Activated CD4-positive, alpha-beta T cell treated with anti-CD3 and anti-CD28 coated beads for 36 hours (primary cell): ENCODE measurements around the gene MARK4. TPM values are rescaled to one million over a fixed set of nuclear protein-coding genes. Genes with fewer than 3 reads are reported as not detected.
"Not testable (repeated sequence)": the region's sequence is repeated elsewhere in the genome, so short reads cannot be mapped to it uniquely, and the experiment has no call there.

ENCODE experiments used
- ATAC-seq: fragments of 200-7000 bp; cut with Tn5 transposase; one replicate; pipeline ENCODE4 v1.10.0; 2021; ENCODE audit warnings: mild to moderate bottlenecking, moderate library complexity
- CTCF ChIA-PET: fragments of 350-600 bp; sonication (Branson Sonifier 250); formaldehyde crosslinking; loops from one replicate; lab custom pipeline; 2021; ENCODE audit warnings: antibody characterized with exemption; lab: Charles Lee
- POLR2A ChIA-PET: fragments of 350-600 bp; sonication (Branson Sonifier 250); formaldehyde crosslinking; loops from one replicate; lab custom pipeline; 2021; ENCODE audit warnings: antibody characterized with exemption, inconsistent platforms; lab: Charles Lee
- DNase-seq: peaks from one replicate; pipeline ENCODE4 v3.0.0-alpha.2; 2020
- H3K27ac Mint-ChIP-seq: one replicate; pipeline ENCODE4 v1.8.0; 2021; ENCODE audit warnings: mixed read lengths
- H3K27me3 Mint-ChIP-seq: one replicate; pipeline ENCODE4 v1.8.0; 2021; ENCODE audit warnings: mixed read lengths
- H3K36me3 Mint-ChIP-seq: one replicate; pipeline ENCODE4 v1.8.0; 2021; ENCODE audit warnings: low read depth, mixed read lengths
- H3K4me1 Mint-ChIP-seq: one replicate; pipeline ENCODE4 v1.8.0; 2021; ENCODE audit warnings: mixed read lengths
- H3K4me3 Mint-ChIP-seq: one replicate; pipeline ENCODE4 v1.8.0; 2021; ENCODE audit warnings: mild to moderate bottlenecking, moderate library complexity, mixed read lengths
- H3K9me3 Mint-ChIP-seq: one replicate; pipeline ENCODE4 v1.8.0; 2021; ENCODE audit warnings: low read depth, mixed read lengths
- intact Hi-C, 2 experiments: fragments of 100-400 bp; cut with DNase I in 1 of 2; cut with micrococcal nuclease in 1 of 2; formaldehyde crosslinking; loops; one replicate each; pipeline versions ENCODE4 v1.14.2 to v1.15.1; 2022 to 2024; cut with DNase I, micrococcal nuclease
- total RNA-seq, 2 experiments: library from RNA; stranded (reverse); gene quantifications; one replicate each; pipeline ENCODE4 v1.2.3, GENCODE V29; 2021

The MARK4 gene
- total RNA-seq, 2 experiments from 2014 or later = 19.1 to 19.6 TPM

DNA sequence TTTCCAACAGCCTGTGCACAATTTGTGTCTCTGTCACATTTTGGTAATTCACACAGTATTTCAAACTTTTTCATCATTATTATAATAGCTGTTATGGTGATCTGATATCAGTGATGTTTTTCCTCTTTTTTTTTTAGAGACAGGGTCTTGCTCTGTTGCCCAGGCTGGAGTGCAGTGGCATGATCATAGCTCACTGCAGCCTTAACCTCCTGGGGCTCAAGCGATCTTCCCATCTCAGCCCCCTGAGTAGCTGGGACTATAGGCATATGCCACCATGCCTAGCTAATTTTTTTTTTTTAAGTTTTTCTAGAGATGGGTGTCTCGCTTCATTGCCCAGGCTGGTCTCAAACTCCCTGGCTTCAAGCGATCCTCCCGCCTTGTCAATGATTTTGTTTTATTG, 5.8 kb downstream of the MARK4 start:
- intact Hi-C loops = no loop called here
- Mint-ChIP-seq H3K9me3 (no peaks in the 10 kb centered on the region), H3K27ac (no peak overlapping the region), H3K27me3 (no peaks in the 10 kb centered on the region), H3K4me3 (no peak overlapping the region), H3K4me1 (peaks cover 25% of the 10 kb centered on the region), H3K36me3 (peaks cover 3% of the 10 kb centered on the region)
- ChIA-PET CTCF (interaction anchor here (0.7 kb wide), 1 partner anchor 11 kb away, joined by 3 read pairs; no protein-coding TSS in a partner anchor), POLR2A (interaction anchor here (0.6 kb wide), 1 partner anchor 1747 kb away, joined by 3 read pairs; no protein-coding TSS in a partner anchor)
- ATAC-seq (no peak), DNase-seq (no peak)

DNA sequence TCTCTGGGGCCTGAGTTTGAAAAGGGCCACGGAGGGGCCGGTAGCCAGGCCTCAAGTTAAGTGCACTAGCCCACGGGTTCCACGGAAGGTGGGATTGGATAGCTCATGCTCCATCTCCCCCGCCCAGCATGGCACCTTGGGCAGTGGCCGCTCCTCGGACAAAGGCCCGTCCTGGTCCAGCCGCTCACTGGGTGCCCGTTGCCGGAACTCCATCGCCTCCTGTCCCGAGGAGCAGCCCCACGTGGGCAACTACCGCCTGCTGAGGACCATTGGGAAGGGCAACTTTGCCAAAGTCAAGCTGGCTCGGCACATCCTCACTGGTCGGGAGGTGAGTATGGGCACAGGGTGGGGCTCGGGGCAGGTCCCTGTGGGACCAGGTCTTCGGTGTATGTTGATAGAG, 7.8 kb downstream of the MARK4 start:
- intact Hi-C loops = no loop called here
- no peaks in the 10 kb centered on the region for H3K27me3 Mint-ChIP-seq
- DNase-seq (no peak), ATAC-seq (no peak)
- POLR2A ChIA-PET = no interaction called here
- CTCF ChIA-PET = no interaction called here
- H3K36me3 Mint-ChIP-seq = peaks cover 3% of the 10 kb centered on the region
- H3K9me3 Mint-ChIP-seq = no peaks in the 10 kb centered on the region
- H3K27ac Mint-ChIP-seq = no peak overlapping the region
- H3K4me3 Mint-ChIP-seq = no peak overlapping the region
- H3K4me1 Mint-ChIP-seq = peaks cover 7% of the 10 kb centered on the region

DNA sequence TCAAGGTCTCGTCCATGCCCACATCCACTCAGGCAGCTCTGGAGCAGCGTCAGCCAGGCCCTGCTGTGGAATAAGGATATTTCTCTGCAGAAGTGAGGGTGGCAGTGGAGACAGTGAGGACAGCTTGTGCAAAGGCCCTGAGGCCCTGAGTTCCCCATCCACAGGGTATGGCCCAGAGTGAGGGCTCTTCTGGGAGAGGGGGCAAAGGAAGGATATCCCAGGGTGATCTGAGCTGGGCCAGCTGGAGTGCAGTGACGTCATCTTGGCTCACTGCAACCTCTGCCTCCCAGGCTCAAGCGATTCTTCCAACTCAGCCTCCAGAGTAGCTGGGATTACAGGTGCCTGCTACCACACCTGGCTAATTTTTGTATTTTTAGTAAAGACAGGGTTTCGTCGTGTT, 11.5 kb downstream of the MARK4 start:
- H3K36me3 Mint-ChIP-seq = peaks cover 3% of the 10 kb centered on the region
- H3K4me3 Mint-ChIP-seq = no peak overlapping the region
- H3K9me3 Mint-ChIP-seq = no peaks in the 10 kb centered on the region
- ChIA-PET CTCF (no interaction called here), POLR2A (no interaction called here)
- H3K27me3 Mint-ChIP-seq = no peaks in the 10 kb centered on the region
- no peak overlapping the region for H3K27ac Mint-ChIP-seq
- ATAC-seq = no peak
- DNase-seq = no peak
- no peaks in the 10 kb centered on the region for H3K4me1 Mint-ChIP-seq
- intact Hi-C loops = no loop called here

DNA sequence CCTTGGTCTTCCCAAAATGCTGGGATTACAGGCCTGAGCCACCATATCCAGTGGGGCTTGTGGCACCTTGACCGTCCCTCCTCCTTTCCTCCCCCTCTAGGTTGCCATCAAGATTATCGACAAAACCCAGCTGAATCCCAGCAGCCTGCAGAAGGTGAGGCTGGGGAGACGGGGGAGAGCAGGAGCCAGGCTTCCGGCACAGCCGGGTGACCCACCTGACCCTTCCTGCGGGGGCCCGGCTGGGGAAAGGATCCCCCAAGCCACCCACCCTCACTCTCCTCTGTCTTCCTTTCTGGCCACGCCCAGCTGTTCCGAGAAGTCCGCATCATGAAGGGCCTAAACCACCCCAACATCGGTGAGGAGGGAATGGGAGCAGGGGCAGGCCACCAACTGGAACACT, 11.9 kb downstream of the MARK4 start:
- intact Hi-C loops = no loop called here
- H3K9me3 Mint-ChIP-seq = no peaks in the 10 kb centered on the region
- ATAC-seq (no peak), DNase-seq (no peak)
- H3K36me3 Mint-ChIP-seq = peaks cover 3% of the 10 kb centered on the region
- H3K27ac Mint-ChIP-seq = no peak overlapping the region
- POLR2A ChIA-PET = no interaction called here
- CTCF ChIA-PET = no interaction called here
- H3K27me3 Mint-ChIP-seq = no peaks in the 10 kb centered on the region
- no peaks in the 10 kb centered on the region for H3K4me1 Mint-ChIP-seq
- H3K4me3 Mint-ChIP-seq = no peak overlapping the region

DNA sequence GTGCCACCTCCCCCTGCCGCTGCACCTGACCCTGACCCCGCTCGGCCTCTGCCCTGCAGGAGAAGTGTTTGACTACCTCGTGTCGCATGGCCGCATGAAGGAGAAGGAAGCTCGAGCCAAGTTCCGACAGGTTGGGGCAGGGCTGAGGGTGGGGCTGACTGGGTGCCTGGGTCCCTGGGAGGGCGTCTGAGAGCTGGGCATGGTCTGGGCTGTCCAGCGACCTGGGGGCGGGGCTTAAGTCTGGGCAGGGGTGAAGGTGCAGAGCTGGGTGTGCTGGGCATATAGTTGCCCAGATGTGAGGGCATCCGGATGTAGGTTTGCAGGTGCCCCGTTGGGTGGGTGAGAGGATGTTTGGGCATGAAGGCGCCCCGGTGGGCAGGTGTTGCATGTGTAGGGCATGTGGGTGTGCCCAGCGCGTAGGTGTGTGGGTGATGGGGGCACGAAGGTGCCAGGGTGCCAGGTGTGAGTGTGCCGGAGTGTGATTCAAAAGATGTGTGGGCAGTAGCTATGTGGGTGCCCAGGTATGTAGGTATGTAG, 13.8 kb downstream of the MARK4 start:
- no peak for ATAC-seq
- POLR2A ChIA-PET = interaction anchor here (0.6 kb wide), 1 partner anchor 246 kb away, joined by 3 read pairs; no protein-coding TSS in a partner anchor
- Mint-ChIP-seq H3K9me3 (no peaks in the 10 kb centered on the region), H3K36me3 (no peaks in the 10 kb centered on the region), H3K27ac (no peak overlapping the region), H3K4me3 (no peak overlapping the region), H3K4me1 (no peaks in the 10 kb centered on the region), H3K27me3 (no peaks in the 10 kb centered on the region)
- no peak for DNase-seq
- CTCF ChIA-PET = no interaction called here
- intact Hi-C loops = no loop called here

DNA sequence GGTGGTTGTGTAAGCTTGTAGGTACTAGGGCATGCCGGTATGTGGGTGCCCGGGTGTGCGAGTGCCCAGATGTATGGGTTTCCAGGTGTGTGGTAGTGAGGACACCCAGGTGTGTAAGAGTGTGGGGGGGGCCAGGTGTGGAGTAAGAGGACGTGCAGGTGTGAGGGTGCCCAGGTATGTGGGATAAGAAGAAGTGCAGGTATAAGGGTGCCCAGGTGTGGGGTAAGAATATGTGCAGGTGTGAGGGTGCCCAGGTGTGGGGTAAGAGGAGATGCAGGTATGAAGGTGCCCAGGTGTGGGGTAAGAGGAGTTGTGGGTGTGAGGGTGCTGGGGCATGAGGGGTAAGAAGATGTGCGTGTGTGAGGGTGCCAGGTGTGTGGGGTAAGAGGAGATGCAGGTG, 14.3 kb downstream of the MARK4 start:
- ATAC-seq = no peak
- no peak overlapping the region for H3K27ac Mint-ChIP-seq
- H3K27me3 Mint-ChIP-seq = no peaks in the 10 kb centered on the region
- H3K9me3 Mint-ChIP-seq = no peaks in the 10 kb centered on the region
- no peaks in the 10 kb centered on the region for H3K4me1 Mint-ChIP-seq
- ChIA-PET POLR2A (interaction anchor here (0.6 kb wide), 1 partner anchor 247 kb away, joined by 3 read pairs; no protein-coding TSS in a partner anchor), CTCF (no interaction called here)
- intact Hi-C loops = no loop called here
- DNase-seq = no peak
- H3K36me3 Mint-ChIP-seq = no peaks in the 10 kb centered on the region
- H3K4me3 Mint-ChIP-seq = no peak overlapping the region

DNA sequence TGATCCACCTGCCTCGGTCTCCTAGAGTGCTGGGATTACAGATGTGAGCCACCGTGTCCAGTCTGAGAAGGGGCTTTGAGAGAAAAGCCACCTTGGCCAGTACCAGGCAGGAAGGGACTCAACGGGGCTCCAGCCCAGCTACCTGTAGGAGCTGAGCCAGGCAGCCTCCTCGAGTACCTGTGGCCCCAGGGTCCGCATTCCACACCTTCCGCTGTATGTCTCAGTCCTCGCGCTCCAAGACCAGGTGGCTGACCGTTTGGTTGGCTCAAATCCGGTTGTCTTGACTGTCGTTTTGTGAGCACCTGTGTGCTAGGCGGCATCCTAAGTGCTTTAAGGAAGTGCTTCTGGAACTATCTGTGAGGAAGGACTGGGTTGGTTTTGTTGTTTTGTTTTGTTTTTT, 16.2 kb downstream of the MARK4 start:
- intact Hi-C loops = no loop called here
- ChIA-PET POLR2A (no interaction called here), CTCF (no interaction called here)
- Mint-ChIP-seq H3K36me3 (no peaks in the 10 kb centered on the region), H3K4me1 (no peaks in the 10 kb centered on the region), H3K9me3 (no peaks in the 10 kb centered on the region), H3K4me3 (no peak overlapping the region), H3K27me3 (no peaks in the 10 kb centered on the region), H3K27ac (no peak overlapping the region)
- ATAC-seq = no peak
- no peak for DNase-seq

DNA sequence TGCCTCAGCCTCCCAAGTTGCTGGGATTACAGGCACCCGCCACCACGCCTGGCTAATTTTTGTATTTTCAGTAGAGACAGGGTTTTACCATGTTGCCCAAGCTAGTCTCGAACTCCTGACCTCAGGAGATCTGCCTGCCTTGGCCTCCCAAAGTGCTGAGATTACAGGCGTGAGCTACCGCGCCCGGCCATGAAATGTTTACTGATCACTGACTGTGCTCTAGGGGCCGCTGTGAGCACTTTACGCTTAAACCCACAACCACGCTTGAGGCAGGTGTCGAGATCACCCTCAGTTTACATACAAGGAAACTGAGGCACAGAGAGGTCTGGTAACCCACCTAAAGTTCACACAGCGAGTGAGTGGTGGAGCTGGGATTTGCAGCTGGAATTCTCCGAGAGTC, 18.9 kb downstream of the MARK4 start:
- H3K36me3 Mint-ChIP-seq, H3K9me3 Mint-ChIP-seq, H3K27ac Mint-ChIP-seq, H3K4me3 Mint-ChIP-seq, ATAC-seq, DNase-seq, POLR2A ChIA-PET, H3K4me1 Mint-ChIP-seq, H3K27me3 Mint-ChIP-seq, intact Hi-C loops: not testable (repeated sequence)
- CTCF ChIA-PET = interaction anchor here (0.6 kb wide), 1 partner anchor 118 kb away, joined by 4 read pairs; no protein-coding TSS in a partner anchor

DNA sequence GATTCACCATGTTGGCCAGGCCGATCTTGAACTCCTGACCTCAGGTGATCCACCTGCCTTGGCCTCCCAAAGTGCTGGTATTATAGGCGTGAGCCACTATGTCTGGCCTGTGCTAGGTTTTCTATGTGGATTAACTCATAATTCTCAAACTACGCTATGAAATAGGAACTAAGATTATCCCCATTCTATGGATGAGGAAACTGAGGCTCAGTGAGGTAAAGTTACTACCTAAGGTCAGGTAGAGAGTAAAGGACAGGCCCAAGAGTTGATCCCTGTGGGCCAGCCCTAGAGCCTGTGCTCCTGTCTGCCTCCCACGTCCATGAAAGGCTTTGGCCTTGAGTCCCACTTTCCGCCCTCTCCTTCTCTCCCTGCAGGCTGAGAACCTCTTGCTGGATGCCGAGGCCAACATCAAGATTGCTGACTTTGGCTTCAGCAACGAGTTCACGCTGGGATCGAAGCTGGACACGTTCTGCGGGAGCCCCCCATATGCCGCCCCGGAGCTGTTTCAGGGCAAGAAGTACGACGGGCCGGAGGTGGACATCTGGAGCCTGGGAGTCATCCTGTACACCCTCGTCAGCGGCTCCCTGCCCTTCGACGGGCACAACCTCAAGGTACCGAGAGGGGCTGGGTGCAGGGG, 20.1 kb downstream of the MARK4 start:
- Mint-ChIP-seq H3K27ac (no peak overlapping the region), H3K4me1 (no peaks in the 10 kb centered on the region), H3K4me3 (no peak overlapping the region), H3K9me3 (no peaks in the 10 kb centered on the region), H3K27me3 (no peaks in the 10 kb centered on the region), H3K36me3 (peaks cover 8% of the 10 kb centered on the region)
- no peak for DNase-seq
- intact Hi-C loops = no loop called here
- ChIA-PET CTCF (interaction anchor here (0.5 kb wide), 1 partner anchor 84 kb away, joined by 3 read pairs; no protein-coding TSS in a partner anchor), POLR2A (interaction anchor here (0.6 kb wide), 1 partner anchor 152 kb away, joined by 4 read pairs; no protein-coding TSS in a partner anchor)
- no peak for ATAC-seq

DNA sequence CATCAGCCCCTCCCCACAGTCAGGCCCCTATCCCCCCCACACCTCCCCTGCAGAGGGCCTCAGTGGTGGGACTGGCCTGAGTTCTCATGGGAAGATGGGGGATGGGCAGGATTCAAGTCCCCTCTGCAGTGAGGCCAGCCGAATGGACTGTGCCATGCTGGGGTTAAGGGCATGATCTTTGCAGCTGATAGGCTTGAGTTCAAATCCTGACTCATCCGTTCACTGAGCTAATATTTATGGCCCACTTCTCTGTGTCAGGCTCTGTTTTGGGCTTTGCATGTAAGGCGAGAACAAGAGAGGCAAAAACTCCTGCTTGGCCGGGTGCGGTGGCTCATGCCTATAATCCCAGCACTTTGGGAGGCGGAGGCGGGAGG, 20.7 kb downstream of the MARK4 start:
- Mint-ChIP-seq H3K36me3 (peaks cover 8% of the 10 kb centered on the region), H3K27ac (no peak overlapping the region), H3K9me3 (no peaks in the 10 kb centered on the region), H3K27me3 (no peaks in the 10 kb centered on the region), H3K4me3 (no peak overlapping the region), H3K4me1 (no peaks in the 10 kb centered on the region)
- POLR2A ChIA-PET = no interaction called here
- CTCF ChIA-PET = interaction anchor here (0.5 to 0.7 kb wide), 2 partner anchors 84 to 175 kb away, joined by 3 read pairs; no protein-coding TSS in a partner anchor
- DNase-seq (no peak), ATAC-seq (no peak)
- intact Hi-C loops = no loop called here

DNA sequence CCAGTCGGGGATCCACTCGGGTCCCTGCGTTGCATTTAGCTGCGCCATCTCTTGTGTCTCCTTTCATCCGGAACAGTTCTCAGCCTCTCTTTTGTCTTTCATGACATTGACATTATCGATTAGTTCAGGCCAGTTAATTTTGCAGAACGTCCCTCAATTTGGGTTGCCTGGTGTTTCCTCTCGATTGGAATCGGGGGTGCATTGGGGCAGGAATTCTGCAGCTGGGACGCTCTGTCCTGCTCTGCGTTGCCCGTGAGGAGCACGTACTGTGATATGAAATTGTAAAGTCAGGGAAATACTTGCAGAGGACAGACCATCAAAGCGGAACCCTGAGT, 22.4 kb downstream of the MARK4 start:
- ChIA-PET CTCF (no interaction called here), POLR2A (no interaction called here)
- Mint-ChIP-seq H3K27ac (no peak overlapping the region), H3K9me3 (no peaks in the 10 kb centered on the region), H3K36me3 (peaks cover 14% of the 10 kb centered on the region), H3K27me3 (no peaks in the 10 kb centered on the region), H3K4me3 (no peak overlapping the region), H3K4me1 (no peaks in the 10 kb centered on the region)
- intact Hi-C loops = no loop called here
- ATAC-seq = no peak
- DNase-seq = no peak

DNA sequence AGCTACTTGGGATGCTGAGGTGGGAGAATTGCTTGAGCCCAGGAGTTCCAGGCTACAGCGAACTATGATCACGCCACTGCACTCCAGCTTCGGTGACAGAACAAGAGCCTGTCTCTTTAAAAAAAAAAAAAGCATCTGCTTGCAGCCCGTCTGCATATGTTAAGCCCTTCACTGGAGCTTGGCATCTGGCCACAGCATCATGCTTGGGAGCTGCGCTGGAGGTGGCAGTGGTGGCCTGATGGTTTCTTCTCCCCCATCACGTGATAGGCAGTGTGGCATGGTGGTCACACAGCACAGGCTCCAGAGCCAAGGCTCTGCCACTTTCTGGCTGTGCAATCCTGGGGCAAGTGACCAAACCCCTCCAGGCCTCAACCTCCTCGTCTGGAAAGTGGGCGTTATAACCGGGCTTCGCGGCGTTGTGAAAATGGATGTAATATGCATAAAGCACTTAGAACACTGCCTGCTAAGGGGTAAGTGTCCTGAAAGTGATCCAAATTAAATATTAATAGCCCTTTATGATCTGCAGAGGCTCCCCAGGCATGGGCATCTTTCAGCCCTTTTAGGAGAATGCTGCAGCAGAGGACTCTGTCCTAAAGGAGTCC, 24.4 kb downstream of the MARK4 start:
- POLR2A ChIA-PET = no interaction called here
- no peaks in the 10 kb centered on the region for H3K9me3 Mint-ChIP-seq
- peaks cover 19% of the 10 kb centered on the region for H3K36me3 Mint-ChIP-seq
- no peaks in the 10 kb centered on the region for H3K27me3 Mint-ChIP-seq
- no peak overlapping the region for H3K4me3 Mint-ChIP-seq
- no peak for ATAC-seq
- CTCF ChIA-PET = interaction anchor here (0.6 kb wide), 1 partner anchor 693 kb away, joined by 3 read pairs; no protein-coding TSS in a partner anchor
- no peak overlapping the region for H3K27ac Mint-ChIP-seq
- no peaks in the 10 kb centered on the region for H3K4me1 Mint-ChIP-seq
- no peak for DNase-seq
- intact Hi-C loops = no loop called here
